GM18507 (cell line): ENCODE data around the gene SCART1.
"Not testable (repeated sequence)": the region's sequence is repeated elsewhere in the genome, so short reads cannot be mapped to it uniquely, and the experiment has no call there.

ENCODE experiments used
- DNase-seq: peaks from one replicate; pipeline ENCODE4 v3.0.0; 2011; ENCODE audit warnings: low read depth; ENCODE audit not compliant: insufficient read length; ENCODE audit errors: extremely low spot score
- FAIRE-seq: peaks from 2 replicates; lab custom pipeline; 2011; peaks lifted over from hg19 to GRCh38; lab: Jason Lieb, UNC

The SCART1 gene

GRCh38 chr10:133453516-133454203, at the start of gene SCART1:
SCART1 (plus strand) TSS chr10:133453945; CDS start chr10:133453998, 53 bp downstream.
- no peak for FAIRE-seq
- no peak for DNase-seq

- FAIRE-seq = no peak
- DNase-seq = no peak
These were observed 48.5 kb upstream of the SCART1 start for GRCh38 chr10:133405272-133405671.

GRCh38 chr10:133405844-133406527, 47.8 kb upstream of the SCART1 start:
- FAIRE-seq (peak; percentile 92), DNase-seq (no peak)

- no peak for DNase-seq
- no peak for FAIRE-seq
These were observed 42.0 kb upstream of the SCART1 start for GRCh38 chr10:133411523-133412380.

GRCh38 chr10:133412381-133412711, 41.4 kb upstream of the SCART1 start:
- DNase-seq = no peak

GRCh38 chr10:133414401-133414800, 39.3 kb upstream of the SCART1 start:
- not testable (repeated sequence) for FAIRE-seq

More at GRCh38 chr10:133412381-133412711, 41.4 kb upstream of the SCART1 start:
- no peak for FAIRE-seq

GRCh38 chr10:133415752-133416151, 38.0 kb upstream of the SCART1 start:
- DNase-seq = no peak
- no peak for FAIRE-seq

More at GRCh38 chr10:133414401-133414800, 39.3 kb upstream of the SCART1 start:
- DNase-seq = not testable (repeated sequence)

- no peak for FAIRE-seq
These were observed 35.3 kb upstream of the SCART1 start for GRCh38 chr10:133418289-133418993.

GRCh38 chr10:133419211-133419950, 34.4 kb upstream of the SCART1 start:
- FAIRE-seq (no peak), DNase-seq (no peak)

More at GRCh38 chr10:133418289-133418993, 35.3 kb upstream of the SCART1 start:
- no peak for DNase-seq

GRCh38 chr10:133420028-133420427, 33.7 kb upstream of the SCART1 start:
- no peak for DNase-seq
- FAIRE-seq = no peak

- no peak for DNase-seq
These were observed 33.2 kb upstream of the SCART1 start for GRCh38 chr10:133420579-133420978.

GRCh38 chr10:133421336-133422222, 32.2 kb upstream of the SCART1 start:
- FAIRE-seq = no peak
- DNase-seq = no peak

More at GRCh38 chr10:133420579-133420978, 33.2 kb upstream of the SCART1 start:
- no peak for FAIRE-seq

- no peak for FAIRE-seq
- DNase-seq = no peak
These were observed 31.4 kb upstream of the SCART1 start for GRCh38 chr10:133422223-133422806.

- no peak for FAIRE-seq
These were observed 30.7 kb upstream of the SCART1 start for GRCh38 chr10:133422807-133423771.

GRCh38 chr10:133424102-133424501, 29.6 kb upstream of the SCART1 start:
- not testable (repeated sequence) for FAIRE-seq, DNase-seq

More at GRCh38 chr10:133422807-133423771, 30.7 kb upstream of the SCART1 start:
- DNase-seq = no peak

- FAIRE-seq, DNase-seq: not testable (repeated sequence)
These were observed 29.1 kb upstream of the SCART1 start, which contains the start of gene SPRN for GRCh38 chr10:133424601-133425000. SPRN (minus strand) TSS chr10:133424625; CDS start chr10:133423681, 944 bp downstream.
